SIG-M5 treated with dmso at 0.1 percent for 504 hours (cell line): ENCODE results near the gene TSTD1.
"Not testable (repeated sequence)": the region's sequence is repeated elsewhere in the genome, so short reads cannot be mapped to it uniquely, and the experiment has no call there.

Experiments
- DNase-seq: peaks from one replicate; lab custom pipeline; 2025; ENCODE audit not compliant: unreplicated experiment; lab: John Stamatoyannopoulos, UW

Gene TSTD1

GRCh38 chr1:161037661-161038522, 872 bp downstream of the TSTD1 start:
- no peak for DNase-seq

- DNase-seq, result no peak
Measured at GRCh38 chr1:161033751-161034150, 5.0 kb downstream of the TSTD1 start.

GRCh38 chr1:161032409-161032808, 6.4 kb downstream of the TSTD1 start:
- DNase-seq, result no peak

- DNase-seq, result no peak
Measured at GRCh38 chr1:161031874-161032273, 6.9 kb downstream of the TSTD1 start.

- not testable (repeated sequence) for DNase-seq
Measured at GRCh38 chr1:161029466-161029865, 9.3 kb downstream of the TSTD1 start.

- DNase-seq, result not testable (repeated sequence)
Measured at GRCh38 chr1:161026954-161027353, 11.8 kb downstream of the TSTD1 start.

- not testable (repeated sequence) for DNase-seq
Measured at GRCh38 chr1:161022432-161022831, 16.3 kb downstream of the TSTD1 start.

- no peak for DNase-seq
Measured at GRCh38 chr1:161021970-161022353, 16.8 kb downstream of the TSTD1 start.

GRCh38 chr1:161021165-161021969, 17.4 kb downstream of the TSTD1 start:
- DNase-seq, result peak; percentile 98

- DNase-seq, result peak; percentile 82
Measured at GRCh38 chr1:161020509-161021164, 18.1 kb downstream of the TSTD1 start, which contains the start of gene F11R. Gene F11R (minus strand): TSS chr1:161021152. CDS start chr1:161021073, 79 bp downstream.

- DNase-seq, result peak; percentile 42
Measured at GRCh38 chr1:161019751-161020495, 18.8 kb downstream of the TSTD1 start.

- DNase-seq, result peak; percentile 42
Measured at GRCh38 chr1:161019111-161019660, 19.6 kb downstream of the TSTD1 start.

GRCh38 chr1:161018631-161018930, 20.2 kb downstream of the TSTD1 start:
- DNase-seq, result no peak

- DNase-seq, result no peak
Measured at GRCh38 chr1:161017756-161018630, 20.8 kb downstream of the TSTD1 start.

GRCh38 chr1:161017181-161017580, 21.6 kb downstream of the TSTD1 start:
- not testable (repeated sequence) for DNase-seq

GRCh38 chr1:161016683-161017082, 22.1 kb downstream of the TSTD1 start:
- DNase-seq, result not testable (repeated sequence)

GRCh38 chr1:161013488-161014230, 25.1 kb downstream of the TSTD1 start:
- DNase-seq, result peak; percentile 97

- DNase-seq, result peak; percentile 73
Measured at GRCh38 chr1:161013131-161013487, 25.7 kb downstream of the TSTD1 start.

GRCh38 chr1:161012420-161012819, 26.3 kb downstream of the TSTD1 start:
- no peak for DNase-seq
